ENCODE data around the gene TIMM22.

The TIMM22 gene

GRCh38 chr17:1005361-1005946 is 8.5 kb downstream of the TIMM22 start:
- TF ChIP-seq CTCF (IDR thresholded peaks at IDR 0.05; ENCODE audit: low read depth, low read length, missing control alignments) = no peak
- in situ Hi-C loops (cut with HindIII; ENCODE audit: low sequenced_read_pairs) = loop anchor here (10.0 kb wide), 1 partner anchor 49 kb away; no protein-coding TSS in a partner anchor
- H3K4me3 ChIP-seq (ENCODE audit: low read depth, low read length) = no peak overlapping the region
- peak; percentile 78 for DNase-seq (ENCODE audit: low read depth)

GRCh38 chr17:1006054-1006453 is 9.1 kb downstream of the TIMM22 start:
- in situ Hi-C loops (cut with HindIII; ENCODE audit: low sequenced_read_pairs) = loop anchor here (10.0 kb wide), 1 partner anchor 49 kb away; no protein-coding TSS in a partner anchor
- H3K4me3 ChIP-seq (ENCODE audit: low read depth, low read length) = no peak overlapping the region
- TF ChIP-seq CTCF (IDR thresholded peaks at IDR 0.05; ENCODE audit: low read depth, low read length, missing control alignments) = no peak
- DNase-seq (ENCODE audit: low read depth) = no peak

- no peak for TF ChIP-seq CTCF (IDR thresholded peaks at IDR 0.05; ENCODE audit: low read depth, low read length, missing control alignments)
- in situ Hi-C loops (cut with HindIII; ENCODE audit: low sequenced_read_pairs) = loop anchor here (10.0 kb wide), 1 partner anchor 47 kb away; no protein-coding TSS in a partner anchor
- no peak for DNase-seq (ENCODE audit: low read depth)
- no peak overlapping the region for H3K4me3 ChIP-seq (ENCODE audit: low read depth, low read length)
These were observed 10.5 kb downstream of the TIMM22 start for GRCh38 chr17:1007310-1008007.

GRCh38 chr17:1008008-1008761 is 11.3 kb downstream of the TIMM22 start:
- in situ Hi-C loops (cut with HindIII; ENCODE audit: low sequenced_read_pairs) = loop anchor here (10.0 kb wide), 1 partner anchor 47 kb away; no protein-coding TSS in a partner anchor
- no peak for DNase-seq (ENCODE audit: low read depth)
- H3K4me3 ChIP-seq (ENCODE audit: low read depth, low read length) = no peak overlapping the region
- no peak for TF ChIP-seq CTCF (IDR thresholded peaks at IDR 0.05; ENCODE audit: low read depth, low read length, missing control alignments)

GRCh38 chr17:1009229-1010085 is 12.5 kb downstream of the TIMM22 start:
- no peak for DNase-seq (ENCODE audit: low read depth)
- no peak overlapping the region for H3K4me3 ChIP-seq (ENCODE audit: low read depth, low read length)
- in situ Hi-C loops (cut with HindIII; ENCODE audit: low sequenced_read_pairs) = loop anchor here (10.0 kb wide), 1 partner anchor 45 kb away; no protein-coding TSS in a partner anchor
- TF ChIP-seq CTCF (IDR thresholded peaks at IDR 0.05; ENCODE audit: low read depth, low read length, missing control alignments) = no peak

GRCh38 chr17:1010086-1010450 is 13.1 kb downstream of the TIMM22 start:
- H3K4me3 ChIP-seq (ENCODE audit: low read depth, low read length) = no peak overlapping the region
- TF ChIP-seq CTCF (IDR thresholded peaks at IDR 0.05; ENCODE audit: low read depth, low read length, missing control alignments) = no peak
- in situ Hi-C loops (cut with HindIII; ENCODE audit: low sequenced_read_pairs) = no loop called here
- DNase-seq (ENCODE audit: low read depth) = no peak

Data from astrocyte of the cerebellum (primary cell).